Activated naive CD8-positive, alpha-beta T cell (primary cell): Measurements from ENCODE around the gene ANKRD60.

Experiments used
- H3K27ac Mint-ChIP-seq: one replicate; pipeline ENCODE4 v1.8.0; 2021; ENCODE audit warnings: mixed read lengths
- H3K27me3 Mint-ChIP-seq: one replicate; pipeline ENCODE4 v1.8.0; 2021; ENCODE audit warnings: mixed read lengths
- H3K36me3 Mint-ChIP-seq: one replicate; pipeline ENCODE4 v1.8.0; 2021; ENCODE audit warnings: mixed read lengths
- H3K4me1 Mint-ChIP-seq: one replicate; pipeline ENCODE4 v1.8.0; 2021; ENCODE audit warnings: low read depth, mixed read lengths
- H3K4me3 Mint-ChIP-seq: one replicate; pipeline ENCODE4 v1.8.0; 2021; ENCODE audit warnings: mild to moderate bottlenecking, mixed read lengths
- H3K9me3 Mint-ChIP-seq: one replicate; pipeline ENCODE4 v1.8.0; 2021; ENCODE audit warnings: low read depth, mixed read lengths

The ANKRD60 gene

GRCh38 chr20:58236612-58237317, 8.3 kb upstream of the ANKRD60 start:
- H3K9me3 Mint-ChIP-seq = no peaks in the 10 kb centered on the region

GRCh38 chr20:58235010-58235409, 6.6 kb upstream of the ANKRD60 start:
- Mint-ChIP-seq H3K4me3 (peak overlapping the region; percentile 61), H3K27ac (peak overlapping the region; percentile 11), H3K9me3 (no peaks in the 10 kb centered on the region)

More at GRCh38 chr20:58236612-58237317, 8.3 kb upstream of the ANKRD60 start:
- Mint-ChIP-seq H3K27me3 (no peaks in the 10 kb centered on the region), H3K4me1 (peaks cover 30% of the 10 kb centered on the region), H3K4me3 (peak overlapping the region; percentile 88), H3K36me3 (peaks cover 2% of the 10 kb centered on the region), H3K27ac (peak overlapping the region; percentile 93)

GRCh38 chr20:58233881-58234528, 5.6 kb upstream of the ANKRD60 start:
- Mint-ChIP-seq H3K4me3 (no peak overlapping the region), H3K9me3 (no peaks in the 10 kb centered on the region), H3K36me3 (peaks cover 2% of the 10 kb centered on the region), H3K27me3 (peaks cover 11% of the 10 kb centered on the region), H3K27ac (no peak overlapping the region), H3K4me1 (peaks cover 37% of the 10 kb centered on the region)

More at GRCh38 chr20:58235010-58235409, 6.6 kb upstream of the ANKRD60 start:
- H3K4me1 Mint-ChIP-seq = peaks cover 32% of the 10 kb centered on the region
- peaks cover 2% of the 10 kb centered on the region for H3K36me3 Mint-ChIP-seq
- H3K27me3 Mint-ChIP-seq = peaks cover 3% of the 10 kb centered on the region

GRCh38 chr20:58233393-58233792, 4.9 kb upstream of the ANKRD60 start:
- no peak overlapping the region for H3K27ac Mint-ChIP-seq
- H3K27me3 Mint-ChIP-seq = peaks cover 14% of the 10 kb centered on the region
- peaks cover 41% of the 10 kb centered on the region for H3K4me1 Mint-ChIP-seq
- H3K36me3 Mint-ChIP-seq = peaks cover 2% of the 10 kb centered on the region
- H3K4me3 Mint-ChIP-seq = no peak overlapping the region
- no peaks in the 10 kb centered on the region for H3K9me3 Mint-ChIP-seq

DNA sequence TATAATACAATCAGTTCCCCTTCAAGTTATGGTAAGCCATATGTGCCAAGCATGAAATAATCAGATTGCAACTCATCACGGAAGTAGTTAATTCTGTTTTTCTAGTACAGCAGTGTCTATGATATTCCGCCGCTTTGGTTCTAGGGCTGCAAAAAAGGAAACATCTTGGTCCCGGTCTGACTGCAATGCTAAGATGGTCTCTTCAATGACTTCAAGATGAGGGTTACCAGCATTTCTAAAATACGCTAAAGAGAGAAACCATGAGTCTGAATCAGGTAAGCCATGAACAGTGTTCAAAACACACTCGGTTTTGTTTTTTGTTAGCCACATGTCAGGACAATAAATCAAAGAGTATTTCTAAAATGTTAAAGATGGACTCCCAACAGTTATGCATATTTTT, 3.2 kb upstream of the ANKRD60 start:
- H3K36me3 Mint-ChIP-seq = peaks cover 7% of the 10 kb centered on the region
- H3K4me1 Mint-ChIP-seq = peaks cover 33% of the 10 kb centered on the region
- no peaks in the 10 kb centered on the region for H3K9me3 Mint-ChIP-seq

DNA sequence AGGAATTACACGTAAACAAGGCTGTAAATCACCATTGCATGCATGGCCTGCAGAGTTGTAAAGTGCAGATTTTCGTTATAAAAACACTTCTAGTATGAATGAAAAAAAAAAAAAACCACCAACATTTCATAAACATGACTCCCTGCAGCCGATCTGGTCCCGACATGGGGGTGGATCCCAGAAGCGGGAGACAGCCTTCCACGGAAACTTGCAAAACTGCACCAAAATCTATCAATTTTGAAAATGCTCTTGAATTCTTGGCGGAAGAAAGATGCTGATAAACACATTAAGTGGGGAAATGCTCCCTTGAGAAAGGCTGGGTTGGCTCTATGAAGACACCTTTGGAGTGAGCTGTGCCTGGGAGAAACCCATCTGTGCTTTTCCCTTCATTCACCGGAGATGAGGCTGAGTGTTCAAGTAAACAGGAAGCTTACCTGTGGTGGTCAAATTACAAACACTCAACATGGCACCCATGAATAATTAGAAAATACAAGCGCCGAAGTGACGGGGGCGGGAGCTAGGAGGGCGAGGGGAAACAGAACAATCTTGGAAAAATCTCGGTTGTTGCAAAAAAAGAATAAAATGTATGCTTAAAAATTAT, 845 bp upstream of the ANKRD60 start:
- peaks cover 5% of the 10 kb centered on the region for H3K36me3 Mint-ChIP-seq
- peak overlapping the region; percentile 69 for H3K4me3 Mint-ChIP-seq
- no peaks in the 10 kb centered on the region for H3K9me3 Mint-ChIP-seq
- H3K27ac Mint-ChIP-seq = no peak overlapping the region
- peaks cover 16% of the 10 kb centered on the region for H3K4me1 Mint-ChIP-seq
- peaks cover 36% of the 10 kb centered on the region for H3K27me3 Mint-ChIP-seq

More for the DNA sequence above, 3.2 kb upstream of the ANKRD60 start:
- H3K27ac Mint-ChIP-seq = no peak overlapping the region
- H3K27me3 Mint-ChIP-seq = peaks cover 27% of the 10 kb centered on the region
- H3K4me3 Mint-ChIP-seq = no peak overlapping the region

DNA sequence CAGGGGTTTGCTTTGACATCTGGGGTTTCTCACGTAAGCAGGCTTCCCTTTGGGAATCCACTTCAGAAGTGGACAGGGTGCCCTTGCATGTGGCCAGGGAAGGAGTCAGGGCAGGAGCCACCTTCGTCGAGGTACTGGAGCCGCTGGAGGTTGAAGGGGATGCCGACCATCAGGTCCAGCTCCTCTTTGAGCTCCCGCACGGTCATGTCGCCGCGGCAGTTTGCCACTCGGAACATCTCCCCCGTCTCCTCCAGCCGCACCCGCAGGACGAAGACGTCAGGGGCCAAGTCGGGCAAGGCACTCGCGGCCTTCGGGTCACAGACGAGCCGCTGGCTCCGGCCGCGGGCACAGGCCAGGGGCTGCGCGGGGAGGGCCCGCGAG, 360 bp downstream of the ANKRD60 start:
- Mint-ChIP-seq H3K36me3 (peaks cover 5% of the 10 kb centered on the region), H3K9me3 (no peaks in the 10 kb centered on the region), H3K27me3 (peaks cover 36% of the 10 kb centered on the region), H3K4me1 (peaks cover 16% of the 10 kb centered on the region), H3K4me3 (peak overlapping the region; percentile 40), H3K27ac (no peak overlapping the region)

DNA sequence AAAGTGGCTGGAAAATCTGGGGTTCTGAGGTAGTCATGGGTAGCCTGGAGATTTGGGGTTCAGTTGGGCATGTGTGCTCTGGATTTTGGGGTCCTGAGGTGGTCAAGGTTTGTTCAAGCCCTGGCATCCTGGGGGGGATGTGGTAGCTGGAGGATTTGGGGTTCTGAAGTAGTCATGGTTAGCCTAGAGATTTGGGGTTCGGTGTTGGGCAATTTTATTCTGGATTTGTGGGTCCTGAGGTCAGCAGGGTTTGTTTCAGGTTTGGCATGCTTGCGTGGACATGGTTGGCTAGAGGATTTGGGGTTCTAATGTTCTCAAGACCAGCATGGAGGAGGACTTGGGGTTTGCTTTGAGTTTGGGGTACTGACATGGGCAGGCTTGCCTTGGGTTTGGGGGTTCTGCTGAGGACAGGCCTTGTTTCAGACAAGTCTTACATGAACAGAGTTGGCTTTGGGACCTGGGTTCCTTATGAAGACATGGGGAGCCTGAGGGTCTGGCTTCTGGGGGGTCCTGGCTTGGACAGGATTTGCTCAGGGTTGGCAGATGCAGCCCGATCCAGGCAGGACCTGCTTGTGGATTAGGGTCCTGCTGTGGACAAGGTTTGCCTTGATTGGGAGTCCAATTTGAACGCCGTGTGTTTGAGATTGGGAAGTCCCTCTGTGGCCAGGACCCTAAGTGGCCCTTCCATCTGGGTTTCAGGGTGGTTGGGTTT, 906 bp downstream of the ANKRD60 start:
- peaks cover 40% of the 10 kb centered on the region for H3K27me3 Mint-ChIP-seq
- no peaks in the 10 kb centered on the region for H3K9me3 Mint-ChIP-seq

GRCh38 chr20:58225452-58226200, 2.8 kb downstream of the ANKRD60 start:
- Mint-ChIP-seq H3K4me3 (peak overlapping the region; percentile 33), H3K27me3 (peaks cover 45% of the 10 kb centered on the region), H3K4me1 (peaks cover 16% of the 10 kb centered on the region), H3K36me3 (peaks cover 5% of the 10 kb centered on the region), H3K9me3 (no peaks in the 10 kb centered on the region), H3K27ac (no peak overlapping the region)

More for the DNA sequence above, 906 bp downstream of the ANKRD60 start:
- H3K4me1 Mint-ChIP-seq = peaks cover 16% of the 10 kb centered on the region
- peak overlapping the region; percentile 73 for H3K4me3 Mint-ChIP-seq
- peaks cover 5% of the 10 kb centered on the region for H3K36me3 Mint-ChIP-seq
- H3K27ac Mint-ChIP-seq = no peak overlapping the region

- Mint-ChIP-seq H3K4me1 (peaks cover 14% of the 10 kb centered on the region), H3K4me3 (no peak overlapping the region), H3K9me3 (no peaks in the 10 kb centered on the region), H3K27me3 (peaks cover 45% of the 10 kb centered on the region), H3K36me3 (peaks cover 5% of the 10 kb centered on the region), H3K27ac (no peak overlapping the region)
Measured at GRCh38 chr20:58224974-58225373, 3.5 kb downstream of the ANKRD60 start.

DNA sequence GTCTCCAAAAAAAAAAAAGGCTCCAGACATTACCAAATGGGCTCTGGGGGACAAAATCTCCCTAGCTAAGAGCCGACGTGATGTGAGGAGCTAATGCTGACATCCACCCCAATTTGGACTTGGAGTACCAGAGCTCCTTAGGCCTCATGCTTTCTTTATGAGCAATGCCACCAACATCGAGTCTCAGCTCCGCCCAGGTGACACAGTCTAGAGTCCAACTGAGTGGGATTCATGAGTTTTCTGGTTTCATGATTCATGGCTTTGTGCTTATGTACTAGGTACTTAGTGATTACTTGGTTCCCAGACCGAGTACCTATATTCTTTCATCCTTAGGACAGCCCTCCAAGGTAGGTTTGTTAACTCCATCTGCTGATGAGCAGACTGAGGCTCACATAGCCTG, 4.4 kb downstream of the ANKRD60 start:
- Mint-ChIP-seq H3K9me3 (peaks cover 3% of the 10 kb centered on the region), H3K4me1 (peaks cover 11% of the 10 kb centered on the region), H3K4me3 (no peak overlapping the region), H3K36me3 (peaks cover 8% of the 10 kb centered on the region), H3K27me3 (peaks cover 43% of the 10 kb centered on the region), H3K27ac (no peak overlapping the region)

DNA sequence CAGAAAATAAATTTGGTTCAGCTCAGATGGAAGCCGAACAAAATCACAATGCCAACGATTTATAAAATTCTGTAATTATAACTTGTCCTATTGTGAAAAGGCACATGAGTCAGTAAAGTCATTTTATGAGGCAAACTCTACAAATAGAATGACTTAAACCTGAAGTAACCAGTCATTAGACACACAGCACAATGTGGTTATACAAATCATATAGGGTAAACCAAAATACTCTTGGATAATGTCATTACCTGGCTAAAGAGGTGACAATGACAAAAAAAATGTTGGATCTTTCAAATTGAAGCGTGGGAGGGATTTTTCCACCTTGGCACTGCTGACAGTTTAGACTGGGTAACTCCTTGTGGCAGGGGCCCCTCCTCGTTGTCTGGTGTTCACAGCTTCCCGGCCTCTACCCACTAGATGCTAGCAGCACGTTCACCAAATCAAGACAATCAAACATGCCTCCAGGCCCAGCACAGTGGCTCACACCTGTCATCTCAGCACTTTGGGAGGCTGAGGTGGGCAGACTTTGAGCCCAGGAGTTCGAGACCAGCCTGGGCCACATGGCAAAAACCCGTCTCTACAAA, 5.0 kb downstream of the ANKRD60 start:
- Mint-ChIP-seq H3K36me3 (peaks cover 11% of the 10 kb centered on the region), H3K27ac (no peak overlapping the region), H3K27me3 (peaks cover 42% of the 10 kb centered on the region), H3K9me3 (peaks cover 7% of the 10 kb centered on the region), H3K4me3 (no peak overlapping the region), H3K4me1 (peaks cover 6% of the 10 kb centered on the region)

- peaks cover 11% of the 10 kb centered on the region for H3K36me3 Mint-ChIP-seq
Measured at GRCh38 chr20:58222446-58222845, 6.0 kb downstream of the ANKRD60 start.

DNA sequence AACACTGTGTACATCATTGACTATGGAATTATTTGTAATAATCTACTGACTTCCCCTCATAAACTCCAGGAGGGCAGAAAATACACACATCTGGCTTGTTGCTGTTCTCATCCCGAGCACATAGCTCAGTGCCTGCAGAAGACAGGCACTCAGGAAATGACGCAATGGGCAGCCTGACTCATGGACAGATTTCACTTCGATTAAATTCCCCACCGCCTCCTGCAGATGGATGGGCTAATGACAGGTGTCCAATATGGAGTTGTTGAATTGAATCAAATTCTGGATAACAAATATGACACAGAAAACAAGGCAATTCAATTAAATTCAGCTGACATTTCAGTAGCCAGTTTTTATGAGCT, 9.1 kb downstream of the ANKRD60 start:
- Mint-ChIP-seq H3K36me3 (peaks cover 6% of the 10 kb centered on the region), H3K4me3 (no peak overlapping the region), H3K9me3 (peaks cover 7% of the 10 kb centered on the region), H3K4me1 (no peaks in the 10 kb centered on the region), H3K27ac (no peak overlapping the region), H3K27me3 (peaks cover 26% of the 10 kb centered on the region)

More at GRCh38 chr20:58222446-58222845, 6.0 kb downstream of the ANKRD60 start:
- H3K4me3 Mint-ChIP-seq = no peak overlapping the region
- H3K27me3 Mint-ChIP-seq = peaks cover 41% of the 10 kb centered on the region
- no peak overlapping the region for H3K27ac Mint-ChIP-seq
- peaks cover 7% of the 10 kb centered on the region for H3K9me3 Mint-ChIP-seq
- peaks cover 5% of the 10 kb centered on the region for H3K4me1 Mint-ChIP-seq
